Measurements from ENCODE around the gene CZIB. TPM values are rescaled to one million over a fixed set of nuclear protein-coding genes. Genes with fewer than 3 reads are reported as not detected.

The CZIB gene
- total and polyA plus RNA-seq, 2 of the 13 experiments (the other 11 are each of a cell fraction or from before 2014, with no cell fraction given), result 49.2 to 67.0 TPM

DNA sequence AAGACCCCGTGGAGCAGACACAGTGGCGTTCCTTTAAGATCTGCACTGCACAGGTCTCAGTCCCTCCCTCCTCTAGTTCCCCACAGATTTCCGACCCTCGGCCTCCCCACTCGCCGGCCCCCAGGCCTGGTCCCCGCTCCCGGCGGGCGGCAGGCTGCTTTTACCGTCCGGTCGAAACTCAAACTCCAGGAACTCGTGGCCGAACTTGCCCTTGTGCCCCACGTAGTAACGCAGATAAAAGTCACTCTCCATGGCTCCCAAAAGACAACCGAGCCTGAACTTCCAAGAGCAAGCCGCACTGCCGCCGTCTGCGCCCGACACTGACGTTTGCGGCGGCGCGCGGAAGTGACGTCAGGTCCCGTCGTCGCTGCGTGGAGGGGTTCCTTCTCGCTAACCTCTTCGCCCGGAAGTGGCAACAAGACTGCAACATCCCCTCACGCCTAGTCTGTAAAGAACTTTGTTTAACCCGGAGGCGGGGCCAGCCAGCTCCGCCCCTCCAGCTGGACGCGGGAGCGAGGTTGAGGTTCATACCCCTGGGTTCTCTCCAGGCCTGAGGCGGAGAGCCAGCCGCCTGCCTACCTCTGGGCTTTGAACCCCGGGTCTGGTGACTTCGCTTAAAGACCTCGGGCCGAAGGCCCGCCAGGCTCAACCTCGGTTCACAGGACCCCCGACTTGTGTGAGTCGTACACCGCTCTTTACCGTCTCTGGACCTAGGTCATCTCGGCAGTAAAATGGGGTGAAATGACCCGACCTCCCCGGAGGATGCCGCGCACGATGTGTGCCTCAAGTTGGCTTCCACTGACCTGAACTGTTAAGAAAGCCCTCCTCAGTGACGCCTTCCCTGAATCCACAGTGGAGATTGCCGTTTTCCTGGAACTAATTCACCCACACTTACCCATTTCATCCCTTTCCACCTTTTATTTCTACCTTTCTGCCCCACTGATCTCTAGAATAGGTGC lies 18.0 kb upstream of the CZIB start, which contains the start of gene MAGOH (continued):
- TF ChIP-seq ZBED4 (CRISPR knock-in tag; IDR thresholded peaks at IDR 0.05; ENCODE audit: borderline replicate concordance) (peak; percentile 42; the same call in 1 of the 2 replicates), CENPT (CRISPR knock-in tag; IDR thresholded peaks at IDR 0.05; ENCODE audit: low read depth) (no peak), ZXDC (CRISPR knock-in tag; IDR thresholded peaks at IDR 0.05) (no peak), LBX2 (CRISPR knock-in tag; IDR thresholded peaks at IDR 0.05; ENCODE audit: borderline replicate concordance) (no peak; the same call in 1 of the 2 replicates), CEBPB (IDR thresholded peaks at IDR 0.05; ENCODE audit: borderline replicate concordance, low read depth, low read length) (peak; percentile 64; the same call in 1 of the 2 replicates), REL (CRISPR knock-in tag; conservative IDR thresholded peaks at IDR 0.05) (0 out of 2 replicates have a peak, but pooled peaks have one; percentile 61), ASH2L (IDR thresholded peaks at IDR 0.05; ENCODE audit: insufficient read length, low read depth, low read length) (peak; percentile 93), ZNF891 (CRISPR knock-in tag; IDR thresholded peaks at IDR 0.05) (peak; percentile 13; the same call in 1 of the 2 replicates), MED1 (CRISPR knock-in tag; IDR thresholded peaks at IDR 0.05) (peak; percentile 85), ELF1 (CRISPR knock-in tag; IDR thresholded peaks at IDR 0.05) (peak; percentile 97), DDIT3 (CRISPR knock-in tag; IDR thresholded peaks at IDR 0.05) (peak; percentile 76; the same call in 1 of the 2 replicates), ZNF629 (CRISPR knock-in tag; conservative IDR thresholded peaks at IDR 0.05) (no peak), ELF4 (CRISPR knock-in tag; IDR thresholded peaks at IDR 0.05; ENCODE audit: borderline replicate concordance) (no peak), AGO1 (IDR thresholded peaks at IDR 0.05; ENCODE audit: low read depth, low read length, poor library complexity, severe bottlenecking) (peak; percentile 44)
- TF ChIP-seq, protein P1, sequence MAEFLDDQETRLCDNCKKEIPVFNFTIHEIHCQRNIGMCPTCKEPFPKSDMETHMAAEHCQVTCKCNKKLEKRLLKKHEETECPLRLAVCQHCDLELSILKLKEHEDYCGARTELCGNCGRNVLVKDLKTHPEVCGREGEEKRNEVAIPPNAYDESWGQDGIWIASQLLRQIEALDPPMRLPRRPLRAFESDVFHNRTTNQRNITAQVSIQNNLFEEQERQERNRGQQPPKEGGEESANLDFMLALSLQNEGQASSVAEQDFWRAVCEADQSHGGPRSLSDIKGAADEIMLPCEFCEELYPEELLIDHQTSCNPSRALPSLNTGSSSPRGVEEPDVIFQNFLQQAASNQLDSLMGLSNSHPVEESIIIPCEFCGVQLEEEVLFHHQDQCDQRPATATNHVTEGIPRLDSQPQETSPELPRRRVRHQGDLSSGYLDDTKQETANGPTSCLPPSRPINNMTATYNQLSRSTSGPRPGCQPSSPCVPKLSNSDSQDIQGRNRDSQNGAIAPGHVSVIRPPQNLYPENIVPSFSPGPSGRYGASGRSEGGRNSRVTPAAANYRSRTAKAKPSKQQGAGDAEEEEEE (CRISPR knock-in tag; IDR thresholded peaks at IDR 0.05; ENCODE audit: borderline replicate concordance), result no peak
- TF ChIP-seq, protein P2, sequence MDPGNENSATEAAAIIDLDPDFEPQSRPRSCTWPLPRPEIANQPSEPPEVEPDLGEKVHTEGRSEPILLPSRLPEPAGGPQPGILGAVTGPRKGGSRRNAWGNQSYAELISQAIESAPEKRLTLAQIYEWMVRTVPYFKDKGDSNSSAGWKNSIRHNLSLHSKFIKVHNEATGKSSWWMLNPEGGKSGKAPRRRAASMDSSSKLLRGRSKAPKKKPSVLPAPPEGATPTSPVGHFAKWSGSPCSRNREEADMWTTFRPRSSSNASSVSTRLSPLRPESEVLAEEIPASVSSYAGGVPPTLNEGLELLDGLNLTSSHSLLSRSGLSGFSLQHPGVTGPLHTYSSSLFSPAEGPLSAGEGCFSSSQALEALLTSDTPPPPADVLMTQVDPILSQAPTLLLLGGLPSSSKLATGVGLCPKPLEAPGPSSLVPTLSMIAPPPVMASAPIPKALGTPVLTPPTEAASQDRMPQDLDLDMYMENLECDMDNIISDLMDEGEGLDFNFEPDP (CRISPR knock-in tag; conservative IDR thresholded peaks at IDR 0.05), result no peak

Data from HepG2 (cell line).